Measurements from ENCODE around the gene PRKCE. TPM values are rescaled to one million over a fixed set of nuclear protein-coding genes. Genes with fewer than 3 reads are reported as not detected.
A peak's percentile ranks its signal among the peaks of the same experiment; 100 is the strongest.

Gene PRKCE
- total and polyA plus RNA-seq, 2 donors (not counting 1 experiment from before 2014, with no cell fraction given): 23.6 to 271 TPM

- Histone ChIP-seq H3K4me3 (ENCODE audit: control extremely low read depth in 1 of 5, extremely low read depth in 1 of 5, insufficient read depth in 1 of 5, low read depth in 2 of 5, low read length in 4 of 5) (no peak overlapping the region), H4K20me1 (ENCODE audit: control insufficient read depth, insufficient read depth, low read length, poor library complexity, severe bottlenecking) (no peaks in the 10 kb centered on the region), H3K36me3 (replicated peaks in 1 of 2; ENCODE audit: control extremely low read depth in 1 of 2, control insufficient read depth in 1 of 2, extremely low read depth in 1 of 2, insufficient read depth in 2 of 2, low read length in 1 of 2) (no peaks in the 10 kb centered on the region), H3K9me3 (ENCODE audit: control extremely low read depth in 1 of 3, control insufficient read depth in 2 of 3, insufficient read depth in 1 of 3, low read length in 2 of 3) (peaks cover 0 to 8% (median 0%) of the 10 kb centered on the region in 3 donors), H2AFZ (ENCODE audit: insufficient read depth, low read depth, low read length, poor library complexity, severe bottlenecking) (no peak overlapping the region), H3K4me2 (replicated peaks; ENCODE audit: low read depth, low read length, poor library complexity, severe bottlenecking) (no peak overlapping the region), H3K27ac (ENCODE audit: low read length in 2 of 2) (peak overlapping the region; percentile 63 to 91), H3K9ac (ENCODE audit: low read length) (no peak overlapping the region), H3K27me3 (replicated peaks in 1 of 4; ENCODE audit: control extremely low read depth in 1 of 4, control insufficient read depth in 3 of 4, insufficient read depth in 4 of 4, low read length in 3 of 4) (no peaks in the 10 kb centered on the region), H3K4me1 (ENCODE audit: control insufficient read depth in 2 of 2, insufficient read depth in 2 of 2, low read length in 2 of 2) (peaks cover 92 to 95% of the 10 kb centered on the region in 2 donors), H3K79me2 (ENCODE audit: control insufficient read depth, insufficient read depth, low read length) (peaks cover 40% of the 10 kb centered on the region)
- peaks cover 84% of the 10 kb centered on the region for H3K4me1 Mint-ChIP-seq
- WGBS (ENCODE audit: insufficient coverage): 79% methylated on average over 3 of the region's 8 CpGs
- ATAC-seq (ENCODE audit: low read depth) (no peak), DNase-seq (no peak)
- H3K27ac Mint-ChIP-seq: peak overlapping the region; percentile 97
- CTCF ChIA-PET: interaction anchor here (1.5 to 5.3 kb wide), 2 partner anchors 53 to 54 kb away, joined by 5 to 46 read pairs; no protein-coding TSS in a partner anchor
- H3K4me3 Mint-ChIP-seq: peak overlapping the region; percentile 29
- no peaks in the 10 kb centered on the region for H3K27me3 Mint-ChIP-seq
- intact Hi-C loops (cut with micrococcal nuclease): loop anchor here (10.0 kb wide), 1 partner anchor 1561 kb away; the partner anchor contains the start of gene PPM1B
- POLR2A ChIA-PET: no interaction called here
- TF ChIP-seq EZH2 (IDR thresholded peaks at IDR 0.05; ENCODE audit: borderline replicate concordance, insufficient read depth, low read depth, low read length, poor library complexity, severe bottlenecking) (no peak), CTCF (IDR thresholded peaks at IDR 0.05) (no peak)
- peaks cover 5% of the 10 kb centered on the region for H3K9me3 Mint-ChIP-seq (ENCODE audit: insufficient read depth)
Observed at GRCh38 chr2:45725731-45726130, 74.3 kb downstream of the PRKCE start.

DNA sequence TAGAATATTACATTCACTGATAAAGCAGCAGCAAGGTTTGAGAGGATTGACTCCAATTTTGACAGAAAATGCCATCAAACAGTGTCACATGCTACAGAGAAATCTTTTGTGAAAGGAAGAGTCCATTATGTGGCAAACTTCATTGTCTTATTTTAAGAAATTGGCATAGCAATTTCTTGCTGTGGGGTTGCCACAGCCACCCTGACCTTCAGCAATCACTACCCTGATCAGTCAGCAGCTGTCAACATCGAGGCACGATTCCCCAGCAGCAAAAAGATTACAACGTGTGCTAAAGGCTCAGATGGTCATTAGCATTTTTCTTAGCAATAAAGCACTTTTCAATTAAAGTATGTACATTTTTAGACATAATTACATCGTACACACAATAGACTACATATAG, 74.7 kb downstream of the PRKCE start:
- CTCF ChIA-PET: interaction anchor here (5.3 kb wide), 1 partner anchor 53 kb away, joined by 46 read pairs; no protein-coding TSS in a partner anchor
- Mint-ChIP-seq H3K27ac (peak overlapping the region; percentile 97), H3K9me3 (ENCODE audit: insufficient read depth) (peaks cover 5% of the 10 kb centered on the region), H3K27me3 (no peaks in the 10 kb centered on the region), H3K4me3 (peak overlapping the region; percentile 29), H3K4me1 (peaks cover 85% of the 10 kb centered on the region)
- ATAC-seq (ENCODE audit: low read depth): no peak
- POLR2A ChIA-PET: interaction anchor here (0.8 kb wide), 1 partner anchor 25 kb away, joined by 3 read pairs; no protein-coding TSS in a partner anchor
- TF ChIP-seq CTCF (IDR thresholded peaks at IDR 0.05) (no peak), EZH2 (IDR thresholded peaks at IDR 0.05; ENCODE audit: borderline replicate concordance, insufficient read depth, low read depth, low read length, poor library complexity, severe bottlenecking) (no peak)
- no CpG with 5 or more reads among the region's 4 CpGs for WGBS (ENCODE audit: insufficient coverage)
- peaks cover 94 to 97% of the 10 kb centered on the region in 2 donors for H3K4me1 ChIP-seq (ENCODE audit: control insufficient read depth in 2 of 2, insufficient read depth in 2 of 2, low read length in 2 of 2)
- no peaks in the 10 kb centered on the region for H4K20me1 ChIP-seq (ENCODE audit: control insufficient read depth, insufficient read depth, low read length, poor library complexity, severe bottlenecking)
- H3K79me2 ChIP-seq (ENCODE audit: control insufficient read depth, insufficient read depth, low read length): peaks cover 41% of the 10 kb centered on the region
- no peak overlapping the region for H2AFZ ChIP-seq (ENCODE audit: insufficient read depth, low read depth, low read length, poor library complexity, severe bottlenecking)
- intact Hi-C loops (cut with micrococcal nuclease): loop anchor here (10.0 kb wide), 1 partner anchor 1561 kb away; the partner anchor contains the start of gene PPM1B
- no peak overlapping the region for H3K9ac ChIP-seq (ENCODE audit: low read length)
- no peak overlapping the region for H3K4me2 ChIP-seq (replicated peaks; ENCODE audit: low read depth, low read length, poor library complexity, severe bottlenecking)
- H3K4me3 ChIP-seq (ENCODE audit: control extremely low read depth in 1 of 5, extremely low read depth in 1 of 5, insufficient read depth in 1 of 5, low read depth in 2 of 5, low read length in 4 of 5): no peak overlapping the region
- no peaks in the 10 kb centered on the region for H3K27me3 ChIP-seq (replicated peaks in 1 of 4; ENCODE audit: control extremely low read depth in 1 of 4, control insufficient read depth in 3 of 4, insufficient read depth in 4 of 4, low read length in 3 of 4)
- peaks cover 0 to 8% (median 0%) of the 10 kb centered on the region in 3 donors for H3K9me3 ChIP-seq (ENCODE audit: control extremely low read depth in 1 of 3, control insufficient read depth in 2 of 3, insufficient read depth in 1 of 3, low read length in 2 of 3)
- H3K27ac ChIP-seq (ENCODE audit: low read length in 2 of 2): peak overlapping the region; percentile 21 to 91
- no peaks in the 10 kb centered on the region for H3K36me3 ChIP-seq (replicated peaks in 1 of 2; ENCODE audit: control extremely low read depth in 1 of 2, control insufficient read depth in 1 of 2, extremely low read depth in 1 of 2, insufficient read depth in 2 of 2, low read length in 1 of 2)
- no peak for DNase-seq
